GM12891 (cell line): Measurements from ENCODE around the gene ZNF207.

Source experiments
- POLR2AphosphoS5 ChIP-seq: IDR thresholded peaks from 2 replicates; pipeline ENCODE4 v1.6.1; 2011; ENCODE audit warnings: low read depth, low read length, control low read depth
- POU2F2 ChIP-seq: IDR thresholded peaks from 2 replicates; pipeline ENCODE4 v1.6.1; 2011; ENCODE audit warnings: low read depth, mild to moderate bottlenecking, control low read depth, low read length, moderate library complexity

GRCh38 chr17:32345951-32346600 is 3.9 kb upstream of the ZNF207 start:
- TF ChIP-seq POU2F2 (no peak), POLR2AphosphoS5 (no peak)
